DOHH2 (cell line): Measurements from ENCODE around the gene DBR1.

Experiments used
- H3F3A ChIP-seq: fragments of 200-600 bp; sonication (generic), shearing (Covaris generic); 2 replicates; pipeline ENCODE4 v1.6.0; 2016; ENCODE audit warnings: antibody characterized with exemption, mild to moderate bottlenecking; ENCODE audit not compliant: control insufficient read depth, insufficient read depth
- H3K27ac ChIP-seq: fragments of 200-600 bp; sonication (generic); 2 replicates; pipeline ENCODE4 v1.5.1; 2014; ENCODE audit warnings: low read depth, mild to moderate bottlenecking, low read length, moderate library complexity
- H3K27me3 ChIP-seq: fragments of 200-600 bp; sonication (generic); 2 replicates; pipeline ENCODE4 v1.6.1; 2014; ENCODE audit warnings: mild to moderate bottlenecking, low read length, mixed read lengths; ENCODE audit not compliant: control insufficient read depth
- H3K36me3 ChIP-seq: fragments of 200-600 bp; sonication (generic); 2 replicates; pipeline ENCODE4 v1.6.1; 2014; ENCODE audit warnings: mild to moderate bottlenecking, low read length, moderate library complexity, mixed read lengths; ENCODE audit not compliant: control insufficient read depth
- H3K4me1 ChIP-seq: fragments of 200-600 bp; sonication (generic); 2 replicates; pipeline ENCODE4 v1.6.1; 2014; ENCODE audit warnings: mild to moderate bottlenecking, low read length, mixed read lengths; ENCODE audit not compliant: control insufficient read depth
- H3K4me2 ChIP-seq: fragments of 200-600 bp; sonication (generic); 2 replicates; pipeline ENCODE4 v1.6.0; 2014; ENCODE audit warnings: mild to moderate bottlenecking, low read length, moderate library complexity
- H3K4me3 ChIP-seq: fragments of 200-600 bp; sonication (generic); 2 replicates; pipeline ENCODE4 v1.5.1; 2014; ENCODE audit warnings: mild to moderate bottlenecking, low read length, mixed read lengths
- H3K79me2 ChIP-seq: fragments of 200-600 bp; sonication (generic); 2 replicates; pipeline ENCODE4 v1.6.1; 2014; ENCODE audit warnings: mild to moderate bottlenecking, low read length, mixed read lengths; ENCODE audit not compliant: control insufficient read depth
- H3K9me2 ChIP-seq: fragments of 200-600 bp; sonication (generic); replicated peaks from 2 replicates; pipeline ENCODE4 v1.6.1; 2014; ENCODE audit warnings: mild to moderate bottlenecking, low read length, mixed read lengths; ENCODE audit not compliant: control insufficient read depth
- H3K9me3 ChIP-seq: fragments of 200-600 bp; sonication (generic); 2 replicates; pipeline ENCODE4 v1.6.1; 2014; ENCODE audit warnings: antibody characterized with exemption, low read length, mixed read lengths; ENCODE audit not compliant: control insufficient read depth, insufficient read depth
- H4K20me1 ChIP-seq: fragments of 200-600 bp; sonication (generic); 2 replicates; pipeline ENCODE4 v1.6.0; 2014; ENCODE audit warnings: low read depth, mild to moderate bottlenecking, antibody characterized with exemption, low read length, moderate library complexity; ENCODE audit not compliant: control insufficient read depth, insufficient read depth
- CTCF ChIP-seq: fragments of 200-600 bp; sonication (generic); IDR thresholded peaks from one replicate; pipeline ENCODE4 v1.5.1; 2014; ENCODE audit warnings: antibody characterized with exemption, mild to moderate bottlenecking, low read depth, low read length; ENCODE audit not compliant: poor library complexity, severe bottlenecking
- EZH2phosphoT487 ChIP-seq: fragments of 200-600 bp; sonication (generic); IDR thresholded peaks from 2 replicates; pipeline ENCODE4 v1.6.1; 2017; ENCODE audit warnings: borderline replicate concordance, mild to moderate bottlenecking, antibody characterized with exemption, low read length, moderate library complexity, mixed read lengths

The DBR1 gene

GRCh38 chr3:138135833-138136194, 38.9 kb downstream of the DBR1 start:
- no peak overlapping the region for H3K4me2 ChIP-seq
- H3K4me1 ChIP-seq = no peaks in the 10 kb centered on the region
- no peak overlapping the region for H3K27ac ChIP-seq
- no peaks in the 10 kb centered on the region for H3K79me2 ChIP-seq
- H3K4me3 ChIP-seq = no peak overlapping the region
- peaks cover 13% of the 10 kb centered on the region for H3K27me3 ChIP-seq
- no peaks in the 10 kb centered on the region for H4K20me1 ChIP-seq
- TF ChIP-seq EZH2phosphoT487 = no peak
- H3K36me3 ChIP-seq = no peaks in the 10 kb centered on the region
- H3K9me3 ChIP-seq = no peaks in the 10 kb centered on the region
- no peaks in the 10 kb centered on the region for H3F3A ChIP-seq
- no peaks in the 10 kb centered on the region for H3K9me2 ChIP-seq

DNA sequence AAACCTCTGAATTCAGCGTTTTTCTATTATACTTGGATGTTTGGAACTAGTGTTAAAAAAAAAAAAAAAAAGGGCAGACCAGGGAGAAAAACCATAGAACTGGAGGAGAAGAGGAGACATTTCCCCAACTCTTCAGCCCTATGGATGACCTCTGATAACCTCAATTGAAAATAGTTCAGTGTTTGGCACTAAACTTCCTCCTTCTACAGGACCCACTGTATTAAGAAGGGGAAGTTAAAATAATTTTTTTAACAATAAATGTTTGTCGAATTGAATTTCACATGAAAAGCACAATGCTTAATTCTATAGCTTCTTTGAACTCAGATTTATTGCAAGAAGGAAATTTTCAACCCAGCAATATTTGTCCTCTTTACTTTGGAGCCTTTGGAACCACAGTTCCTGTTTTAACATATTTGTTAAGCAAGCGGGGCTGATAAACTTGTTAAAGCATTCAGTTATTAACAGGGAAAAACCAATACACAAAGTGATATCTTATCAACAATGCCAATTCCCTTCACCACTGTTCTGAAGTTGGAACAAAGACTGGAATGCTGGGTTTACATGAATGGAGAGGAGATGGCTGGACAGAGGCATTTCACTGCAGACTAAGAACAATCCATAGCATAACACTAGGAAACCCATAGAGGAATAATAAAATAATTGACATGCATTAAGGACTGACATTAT, 39.4 kb downstream of the DBR1 start:
- no peak overlapping the region for H3K4me2 ChIP-seq

GRCh38 chr3:138132239-138132638, 42.5 kb downstream of the DBR1 start, which contains the start of gene A4GNT:
Gene A4GNT (minus strand): TSS chr3:138132390. CDS start chr3:138131256, 1,134 bp downstream.
- H3F3A ChIP-seq = no peaks in the 10 kb centered on the region
- no peak within 1 kb of the TSS for H3K4me2 ChIP-seq
- no peaks in the 10 kb centered on the region for H3K79me2 ChIP-seq
- H4K20me1 ChIP-seq = no peaks in the 10 kb centered on the region
- H3K9me3 ChIP-seq = no peaks in the 10 kb centered on the region
- no peak within 1 kb of the TSS for H3K4me3 ChIP-seq
- no peaks in the 10 kb centered on the region for H3K36me3 ChIP-seq
- no peak within 1 kb of the TSS for H3K27ac ChIP-seq
- peaks cover 15% of the 10 kb centered on the region for H3K27me3 ChIP-seq
- H3K9me2 ChIP-seq = no peaks in the 10 kb centered on the region
- TF ChIP-seq EZH2phosphoT487 (no peak), CTCF (no peak)
- no peaks in the 10 kb centered on the region for H3K4me1 ChIP-seq

More for the DNA sequence above, 39.4 kb downstream of the DBR1 start:
- H3K4me3 ChIP-seq = no peak overlapping the region
- H3K79me2 ChIP-seq = no peaks in the 10 kb centered on the region
- no peaks in the 10 kb centered on the region for H3K36me3 ChIP-seq
- no peaks in the 10 kb centered on the region for H4K20me1 ChIP-seq
- H3K9me3 ChIP-seq = no peaks in the 10 kb centered on the region
- H3K27ac ChIP-seq = no peak overlapping the region
- no peaks in the 10 kb centered on the region for H3K9me2 ChIP-seq
- no peaks in the 10 kb centered on the region for H3F3A ChIP-seq
- TF ChIP-seq CTCF (no peak), EZH2phosphoT487 (no peak)
- H3K4me1 ChIP-seq = no peaks in the 10 kb centered on the region
- peaks cover 15% of the 10 kb centered on the region for H3K27me3 ChIP-seq

- H3K36me3 ChIP-seq = no peaks in the 10 kb centered on the region
- H3K79me2 ChIP-seq = no peaks in the 10 kb centered on the region
- H3K4me1 ChIP-seq = no peaks in the 10 kb centered on the region
- H3K4me3 ChIP-seq = no peak overlapping the region
- no peak for TF ChIP-seq EZH2phosphoT487
- TF ChIP-seq CTCF = no peak
- H4K20me1 ChIP-seq = no peaks in the 10 kb centered on the region
- H3K9me2 ChIP-seq = no peaks in the 10 kb centered on the region
- H3K27me3 ChIP-seq = peaks cover 8% of the 10 kb centered on the region
- no peaks in the 10 kb centered on the region for H3K9me3 ChIP-seq
- no peak overlapping the region for H3K4me2 ChIP-seq
- H3K27ac ChIP-seq = no peak overlapping the region
- H3F3A ChIP-seq = no peaks in the 10 kb centered on the region
Observed at GRCh38 chr3:138127636-138128365, 46.9 kb downstream of the DBR1 start.
